GM12892 (cell line): ENCODE data around the gene FGF11.

Source experiments
- POLR2A ChIP-seq: IDR thresholded peaks from 2 replicates; pipeline ENCODE4 v1.6.1; 2011; ENCODE audit warnings: low read depth, low read length, control low read depth
- POLR2AphosphoS5 ChIP-seq: IDR thresholded peaks from 2 replicates; pipeline ENCODE4 v1.6.1; 2011; ENCODE audit warnings: low read depth, low read length, control low read depth
- TAF1 ChIP-seq: IDR thresholded peaks from 2 replicates; pipeline ENCODE4 v1.6.1; 2011; ENCODE audit warnings: low read depth, mild to moderate bottlenecking, control low read depth, low read length, borderline replicate concordance

GRCh38 chr17:7427549-7427948 is 11.8 kb upstream of the FGF11 start:
- TF ChIP-seq POLR2A (no peak), TAF1 (no peak), POLR2AphosphoS5 (no peak)
